Naive thymus-derived CD4-positive, alpha-beta T cell (primary cell): ENCODE results near the gene ODC1. TPM values are rescaled to one million over a fixed set of nuclear protein-coding genes. Genes with fewer than 3 reads are reported as not detected.

Source experiments
- ATAC-seq: fragments of 150-1000 bp; cut with Tn5 transposase; 2 replicates; pipeline ENCODE4 v1.10.0; 2021; ENCODE audit warnings: mild to moderate bottlenecking, moderate library complexity
- CTCF ChIA-PET: fragments of 350-600 bp; sonication (Branson Sonifier 250); formaldehyde crosslinking; loops from one replicate; lab custom pipeline; 2021; ENCODE audit warnings: antibody characterized with exemption; lab: Charles Lee
- POLR2A ChIA-PET: fragments of 350-600 bp; sonication (Branson Sonifier 250); formaldehyde crosslinking; loops from one replicate; lab custom pipeline; 2021; ENCODE audit warnings: antibody characterized with exemption, inconsistent platforms; lab: Charles Lee
- DNase-seq, 9 donors: peaks; one replicate each; pipeline versions ENCODE4 v3.0.0 to v3.0.0-alpha.2; 2020 to 2022; ENCODE audit warnings: mixed read lengths in 1 of 9
- H3K27ac ChIP-seq: one replicate; pipeline ENCODE4 v1.7.0; 2013; ENCODE audit warnings: mild to moderate bottlenecking, low read depth, low read length, moderate library complexity
- H3K27me3 ChIP-seq, 2 donors: one replicate each; pipeline ENCODE4 v1.7.0; 2013; ENCODE audit warnings: low read length in 2 of 2, mild to moderate bottlenecking in 2 of 2, moderate library complexity in 2 of 2; ENCODE audit not compliant: control insufficient read depth in 2 of 2, insufficient read depth in 2 of 2
- H3K36me3 ChIP-seq, 3 experiments: 1 replicate in 2 of 3; 2 replicates in 1 of 3; pipeline ENCODE4 v1.7.0; 2013; ENCODE audit warnings: low read length in 3 of 3, mild to moderate bottlenecking in 3 of 3, moderate library complexity in 1 of 3; ENCODE audit not compliant: insufficient read depth in 3 of 3, control insufficient read depth in 2 of 3
- H3K4me1 ChIP-seq, 2 donors: one replicate each; pipeline ENCODE4 v1.7.0; 2013; ENCODE audit warnings: low read length in 2 of 2, mild to moderate bottlenecking in 2 of 2, moderate library complexity in 1 of 2; ENCODE audit not compliant: control insufficient read depth in 2 of 2, insufficient read depth in 2 of 2
- H3K4me3 ChIP-seq: 2 replicates; pipeline ENCODE4 v1.7.0; 2013; ENCODE audit warnings: mild to moderate bottlenecking, low read length
- H3K9me3 ChIP-seq, 3 experiments: 1 replicate in 2 of 3; 2 replicates in 1 of 3; pipeline ENCODE4 v1.7.0; 2013; ENCODE audit warnings: low read length in 3 of 3; ENCODE audit not compliant: control insufficient read depth in 2 of 3
- H3K27ac Mint-ChIP-seq, 9 donors: one replicate each; pipeline ENCODE4 v1.8.0; 2020 to 2022; ENCODE audit warnings: mixed read lengths in 9 of 9, mild to moderate bottlenecking in 8 of 9, moderate library complexity in 5 of 9, inconsistent platforms in 2 of 9
- H3K27me3 Mint-ChIP-seq, 5 donors: one replicate each; pipeline ENCODE4 v1.8.0; 2021 to 2022; ENCODE audit warnings: mixed read lengths in 5 of 5, mild to moderate bottlenecking in 1 of 5
- H3K36me3 Mint-ChIP-seq, 5 donors: one replicate each; pipeline ENCODE4 v1.8.0; 2020 to 2022; ENCODE audit warnings: mixed read lengths in 5 of 5, mild to moderate bottlenecking in 3 of 5, inconsistent platforms in 1 of 5
- H3K4me1 Mint-ChIP-seq, 7 donors: one replicate each; pipeline ENCODE4 v1.8.0; 2020 to 2022; ENCODE audit warnings: mixed read lengths in 7 of 7, mild to moderate bottlenecking in 3 of 7, inconsistent platforms in 1 of 7
- H3K4me3 Mint-ChIP-seq, 10 donors: one replicate each; pipeline ENCODE4 v1.8.0; 2020 to 2022; ENCODE audit warnings: mild to moderate bottlenecking in 10 of 10, mixed read lengths in 10 of 10, moderate library complexity in 6 of 10, inconsistent platforms in 2 of 10
- H3K9me3 Mint-ChIP-seq, 11 donors: one replicate each; pipeline ENCODE4 v1.8.0; 2020 to 2022; ENCODE audit warnings: mixed read lengths in 11 of 11, mild to moderate bottlenecking in 4 of 11, inconsistent platforms in 1 of 11, moderate library complexity in 1 of 11
- intact Hi-C, 2 donors: fragments of 100-400 bp; cut with micrococcal nuclease; formaldehyde crosslinking; loops; one replicate each; pipeline ENCODE4 v1.15.1; 2023
- polyA plus RNA-seq, 2 donors: library from polyadenylated mRNA; unstranded; fragments of 300-500 nt; fragmentation: Illumina TruSeq; gene quantifications; one replicate each; pipeline ENCODE4 v1.2.3, GENCODE V29; 2021
- total RNA-seq, 6 experiments: library from RNA in 5 of 6; stranded (reverse) in 5 of 6; gene quantifications; 1 replicate in 5 of 6; 2 replicates in 1 of 6; pipeline ENCODE4 v1.2.3 and lab custom pipeline; 2021 to 2026

ODC1 gene
- total and polyA plus RNA-seq, 7 experiments from 2014 or later, result 32.7 to 88.2 (median 52.4) TPM

DNA sequence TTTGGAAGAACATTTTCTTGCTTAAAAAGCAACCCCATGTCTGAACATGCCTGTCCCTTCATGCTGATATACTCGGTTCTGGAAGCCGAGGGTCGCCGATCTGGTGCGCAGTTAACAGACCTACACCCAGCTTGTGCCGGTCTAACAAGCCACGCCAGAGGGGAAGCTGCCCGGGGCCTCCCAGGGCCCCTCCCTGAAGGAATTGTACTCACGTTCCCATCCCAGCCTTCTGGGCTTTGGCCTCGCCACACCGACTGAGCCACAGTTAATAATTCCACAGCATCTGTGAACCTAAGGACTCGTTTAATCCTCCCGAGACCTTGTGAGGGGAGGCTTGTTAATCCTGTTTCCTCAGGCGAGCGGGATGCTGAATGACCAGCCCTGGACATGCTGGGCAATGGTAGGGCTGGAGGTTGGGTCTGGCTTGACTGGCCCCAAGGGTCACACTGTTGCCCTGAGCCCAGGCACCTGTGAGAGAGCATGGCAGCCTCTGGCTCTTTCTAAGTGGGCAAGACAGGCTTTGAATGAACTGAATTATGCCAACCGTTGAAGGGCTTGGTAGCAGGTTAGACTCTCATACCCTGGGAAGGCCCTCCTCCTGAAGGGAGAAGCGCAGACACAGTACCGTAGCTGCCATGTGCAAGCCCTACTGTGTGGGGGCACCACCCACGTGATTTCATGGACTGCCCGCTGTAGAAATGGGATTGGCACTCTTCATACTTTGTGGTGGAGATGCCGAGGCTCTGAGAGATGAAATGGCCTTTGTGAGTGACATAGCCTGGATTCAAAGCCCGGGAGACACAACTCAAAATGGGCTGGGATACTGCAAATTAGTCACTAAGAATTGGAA lies 27.9 kb upstream of the ODC1 start:
- Histone ChIP-seq H3K36me3 (no peaks in the 10 kb centered on the region), H3K27me3 (no peaks in the 10 kb centered on the region), H3K4me1 (peaks cover 0 to 6% of the 10 kb centered on the region in 2 donors), H3K9me3 (no peaks in the 10 kb centered on the region), H3K4me3 (no peak overlapping the region), H3K27ac (no peak overlapping the region)
- POLR2A ChIA-PET, result no interaction called here
- Mint-ChIP-seq H3K9me3 (no peaks in the 10 kb centered on the region), H3K36me3 (no peaks in the 10 kb centered on the region), H3K27me3 (peaks cover 0 to 6% (median 0%) of the 10 kb centered on the region in 5 donors), H3K4me1 (peaks cover 7 to 19% (median 13%) of the 10 kb centered on the region in 7 donors), H3K4me3 (no peak overlapping the region), H3K27ac (peak overlapping the region in 1 of 9 donors; percentile 33)
- DNase-seq (no peak), ATAC-seq (no peak)
- CTCF ChIA-PET, result no interaction called here
- intact Hi-C loops, result no loop called here

DNA sequence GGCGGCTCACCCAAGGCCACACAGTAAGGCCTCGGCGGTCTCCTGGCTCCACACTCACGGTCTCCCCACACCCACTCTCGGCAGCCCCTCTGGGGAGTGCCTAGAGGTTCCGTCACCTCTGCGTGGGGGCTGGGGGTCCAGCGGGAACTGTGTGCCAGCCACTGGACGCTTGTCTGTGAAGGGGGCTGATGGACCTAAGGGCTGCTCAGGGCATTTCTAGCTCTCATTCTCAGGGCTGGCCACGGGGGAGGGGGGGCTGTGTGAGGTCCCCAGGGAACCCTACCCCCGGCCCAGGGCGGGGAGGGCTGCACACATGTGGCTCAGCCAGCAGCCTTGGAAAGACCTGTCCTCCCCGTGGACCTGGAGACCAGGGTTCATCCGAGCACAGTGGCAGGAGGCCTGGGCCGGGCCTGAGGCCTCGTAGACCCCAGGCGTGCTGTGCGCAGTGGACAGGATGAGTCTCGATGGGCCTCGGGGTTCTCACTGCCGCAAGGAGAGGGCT lies 27.1 kb upstream of the ODC1 start:
- H3K27ac Mint-ChIP-seq, result no peak overlapping the region
- H3K36me3 Mint-ChIP-seq, result no peaks in the 10 kb centered on the region
- Histone ChIP-seq H3K4me1 (peaks cover 0 to 6% of the 10 kb centered on the region in 2 donors), H3K27me3 (no peaks in the 10 kb centered on the region), H3K9me3 (no peaks in the 10 kb centered on the region), H3K27ac (no peak overlapping the region), H3K4me3 (no peak overlapping the region), H3K36me3 (no peaks in the 10 kb centered on the region)
- peaks cover 0 to 3% (median 0%) of the 10 kb centered on the region in 5 donors for H3K27me3 Mint-ChIP-seq
- ChIA-PET CTCF (no interaction called here), POLR2A (no interaction called here)
- intact Hi-C loops, result no loop called here
- H3K9me3 Mint-ChIP-seq, result no peaks in the 10 kb centered on the region
- no peak for DNase-seq
- peak; percentile 19 for ATAC-seq
- H3K4me3 Mint-ChIP-seq, result no peak overlapping the region
- peaks cover 7 to 18% (median 7%) of the 10 kb centered on the region in 7 donors for H3K4me1 Mint-ChIP-seq

DNA sequence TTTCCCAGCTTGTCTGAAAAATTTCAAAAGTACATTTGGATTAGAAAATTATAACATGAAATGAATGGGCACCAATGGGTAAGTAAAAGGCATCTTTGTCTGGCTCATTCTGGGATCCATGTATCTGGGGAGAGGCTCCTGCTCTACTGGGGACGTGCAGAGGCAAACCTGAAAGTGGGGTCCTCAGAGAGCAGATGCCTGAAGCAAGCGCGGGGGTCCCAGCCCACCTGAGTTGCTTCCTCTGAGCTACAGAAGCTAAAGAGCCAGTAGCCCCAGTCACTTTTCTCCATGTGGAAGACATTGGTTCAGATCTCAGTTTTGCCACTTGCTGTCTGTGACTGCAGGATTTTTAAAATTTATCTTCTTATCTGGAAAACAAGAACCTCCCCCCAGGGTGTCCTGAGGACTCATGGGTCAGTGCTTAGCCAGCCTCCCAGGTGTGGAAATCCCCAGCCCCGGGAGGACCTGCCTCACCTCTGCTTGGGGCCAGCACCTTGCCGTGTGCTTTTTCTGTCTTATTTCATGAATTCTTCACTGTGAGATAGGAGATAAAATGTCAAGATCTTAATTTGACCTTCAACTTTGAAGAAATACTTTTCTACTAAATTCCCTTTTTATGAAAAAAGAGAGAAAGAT lies 25.1 kb upstream of the ODC1 start:
- peaks cover 0 to 6% of the 10 kb centered on the region in 2 donors for H3K4me1 ChIP-seq
- ChIA-PET POLR2A (no interaction called here), CTCF (no interaction called here)
- Mint-ChIP-seq H3K27me3 (peaks cover 0 to 3% (median 0%) of the 10 kb centered on the region in 5 donors), H3K27ac (no peak overlapping the region), H3K4me1 (peaks cover 6 to 14% (median 7%) of the 10 kb centered on the region in 7 donors), H3K9me3 (no peaks in the 10 kb centered on the region), H3K36me3 (no peaks in the 10 kb centered on the region), H3K4me3 (no peak overlapping the region)
- intact Hi-C loops, result no loop called here
- no peak overlapping the region for H3K27ac ChIP-seq
- H3K27me3 ChIP-seq, result no peaks in the 10 kb centered on the region
- H3K36me3 ChIP-seq, result no peaks in the 10 kb centered on the region
- ATAC-seq (no peak), DNase-seq (no peak)
- no peak overlapping the region for H3K4me3 ChIP-seq
- H3K9me3 ChIP-seq, result no peaks in the 10 kb centered on the region

DNA sequence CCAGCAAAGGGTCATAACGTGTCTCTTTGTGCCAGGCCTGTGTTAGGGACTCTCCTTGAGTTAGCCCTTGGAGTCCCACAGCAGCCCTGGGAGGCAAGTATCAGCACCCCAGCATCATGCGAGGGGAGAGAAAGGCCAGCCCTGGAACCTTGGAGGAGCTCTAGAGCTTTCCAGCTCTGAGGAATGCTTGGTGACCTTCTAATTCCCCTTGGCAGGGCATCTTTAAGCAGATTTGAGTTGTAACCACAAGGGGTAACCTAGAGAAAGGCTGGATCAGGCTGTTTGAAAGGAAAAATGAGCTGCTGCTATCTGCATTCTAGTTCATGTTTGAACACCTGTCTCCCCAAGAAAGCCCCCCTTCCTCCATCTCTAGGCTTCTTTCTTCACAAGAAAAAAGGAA lies 23.8 kb upstream of the ODC1 start:
- intact Hi-C loops, result no loop called here
- H3K4me1 Mint-ChIP-seq, result peaks cover 0 to 3% (median 3%) of the 10 kb centered on the region in 7 donors
- no peaks in the 10 kb centered on the region for H3K4me1 ChIP-seq
- no peak overlapping the region for H3K27ac ChIP-seq
- H3K27ac Mint-ChIP-seq, result no peak overlapping the region
- H3K9me3 Mint-ChIP-seq, result no peaks in the 10 kb centered on the region
- H3K4me3 Mint-ChIP-seq, result no peak overlapping the region
- peaks cover 0 to 3% (median 0%) of the 10 kb centered on the region in 5 donors for H3K27me3 Mint-ChIP-seq
- no peaks in the 10 kb centered on the region for H3K36me3 Mint-ChIP-seq
- H3K27me3 ChIP-seq, result no peaks in the 10 kb centered on the region
- POLR2A ChIA-PET, result no interaction called here
- H3K4me3 ChIP-seq, result no peak overlapping the region
- no peak for ATAC-seq
- no peak for DNase-seq
- CTCF ChIA-PET, result interaction anchor here (0.6 kb wide), 1 partner anchor 16 kb away, joined by 3 read pairs; no protein-coding TSS in a partner anchor
- H3K9me3 ChIP-seq, result no peaks in the 10 kb centered on the region
- no peaks in the 10 kb centered on the region for H3K36me3 ChIP-seq

DNA sequence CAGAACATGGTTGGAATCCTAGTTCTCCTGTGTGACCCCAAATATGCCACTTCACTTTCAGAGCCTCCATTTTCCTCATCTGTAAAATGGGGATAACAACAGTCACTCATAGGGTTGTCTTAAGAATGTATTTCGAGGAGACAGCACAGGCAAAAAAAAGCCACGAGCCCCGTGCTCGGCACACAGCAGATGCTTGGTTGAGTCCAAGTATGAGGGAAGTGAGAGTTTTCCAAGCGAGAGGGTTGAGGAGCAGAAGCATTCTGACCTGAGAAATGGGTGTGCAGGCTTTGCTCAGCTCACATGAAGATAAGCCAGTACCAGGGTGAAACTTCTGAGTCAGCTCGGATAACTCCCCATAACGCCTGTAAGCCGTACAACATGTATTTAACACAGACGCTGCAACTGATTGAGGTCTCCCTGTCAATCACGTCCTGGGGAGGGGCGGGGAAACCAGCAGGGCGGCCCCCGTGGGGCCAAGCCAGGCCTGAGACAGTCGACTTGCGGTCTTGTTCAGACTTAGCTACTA lies 23.0 kb upstream of the ODC1 start:
- POLR2A ChIA-PET, result no interaction called here
- Mint-ChIP-seq H3K4me1 (no peaks in the 10 kb centered on the region), H3K9me3 (no peaks in the 10 kb centered on the region), H3K27me3 (peaks cover 0 to 3% (median 0%) of the 10 kb centered on the region in 5 donors), H3K36me3 (no peaks in the 10 kb centered on the region), H3K27ac (no peak overlapping the region), H3K4me3 (no peak overlapping the region)
- H3K27ac ChIP-seq, result no peak overlapping the region
- no peaks in the 10 kb centered on the region for H3K36me3 ChIP-seq
- no peaks in the 10 kb centered on the region for H3K27me3 ChIP-seq
- ATAC-seq (no peak), DNase-seq (no peak)
- CTCF ChIA-PET, result no interaction called here
- no peaks in the 10 kb centered on the region for H3K9me3 ChIP-seq
- H3K4me3 ChIP-seq, result no peak overlapping the region
- intact Hi-C loops, result no loop called here
- no peaks in the 10 kb centered on the region for H3K4me1 ChIP-seq

DNA sequence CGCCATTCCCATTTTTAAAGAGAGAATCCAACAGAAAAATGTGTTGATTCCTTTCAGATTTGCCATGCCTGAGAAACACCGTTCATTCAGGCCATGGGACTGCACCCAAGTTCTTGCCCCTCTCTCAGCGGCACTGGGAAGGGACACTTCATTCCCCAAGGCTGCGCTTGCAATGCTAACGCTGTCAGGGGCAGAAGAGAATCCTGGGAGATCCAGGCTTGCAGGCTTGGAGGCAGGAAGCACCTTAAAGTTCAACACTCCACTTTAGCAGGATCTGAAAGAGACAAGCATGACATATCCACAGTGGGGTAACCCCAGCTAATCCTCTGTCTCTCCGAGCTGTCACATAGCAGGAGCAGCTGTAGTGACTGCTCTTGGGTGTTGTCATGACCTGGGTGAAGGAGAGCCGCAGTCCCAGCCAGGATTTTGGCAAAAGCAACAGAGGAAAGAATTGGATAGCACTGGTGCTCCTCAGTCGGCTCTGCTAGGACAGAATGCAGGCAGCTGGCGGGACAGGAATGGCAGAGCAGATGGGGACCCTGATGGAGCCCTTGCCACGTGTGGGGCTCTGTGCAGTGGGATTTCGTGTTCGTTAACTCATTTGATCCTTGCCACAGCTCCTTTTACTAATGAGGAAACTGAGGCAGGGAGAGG lies 22.0 kb upstream of the ODC1 start:
- Histone ChIP-seq H3K36me3 (no peaks in the 10 kb centered on the region), H3K4me1 (no peaks in the 10 kb centered on the region), H3K9me3 (no peaks in the 10 kb centered on the region), H3K4me3 (no peak overlapping the region), H3K27me3 (no peaks in the 10 kb centered on the region), H3K27ac (no peak overlapping the region)
- Mint-ChIP-seq H3K27me3 (peaks cover 0 to 3% (median 0%) of the 10 kb centered on the region in 5 donors), H3K9me3 (no peaks in the 10 kb centered on the region), H3K4me3 (no peak overlapping the region), H3K36me3 (no peaks in the 10 kb centered on the region), H3K27ac (peak overlapping the region in 1 of 9 donors; percentile 41), H3K4me1 (no peaks in the 10 kb centered on the region)
- ChIA-PET POLR2A (no interaction called here), CTCF (no interaction called here)
- no peak for ATAC-seq
- DNase-seq, result no peak
- intact Hi-C loops, result no loop called here
